ENCODE data around the gene NFIB. TPM values are rescaled to one million over a fixed set of nuclear protein-coding genes. Genes with fewer than 3 reads are reported as not detected.

The NFIB gene
- total and polyA plus RNA-seq, 2 of the 4 experiments (the other 2 are of a cell fraction) = 1.4 to 2.0 TPM

- no peak overlapping the region for H3K9ac ChIP-seq (ENCODE audit: low read depth, low read length)
- no peak overlapping the region for H4K91ac ChIP-seq (ENCODE audit: insufficient read depth, low read depth, low read length)
- no peaks in the 10 kb centered on the region for H3K36me3 ChIP-seq (ENCODE audit: control insufficient read depth, insufficient read depth, low read length)
- ChIA-PET CTCF (no interaction called here), POLR2A (ENCODE audit: unreplicated experiment) (no interaction called here)
- no peak overlapping the region for H3K14ac ChIP-seq (replicated peaks; ENCODE audit: low read depth, low read length)
- no peak overlapping the region for H3K18ac ChIP-seq (ENCODE audit: low read depth, low read length)
- no peaks in the 10 kb centered on the region for H4K20me1 ChIP-seq (ENCODE audit: insufficient read depth, low read length)
- no peak overlapping the region for H2AK9ac ChIP-seq (replicated peaks; ENCODE audit: low read depth, low read length, poor library complexity)
- intact Hi-C loops (cut with micrococcal nuclease) = no loop called here
- no peak overlapping the region for H4K5ac ChIP-seq (ENCODE audit: low read depth, low read length)
- TF ChIP-seq SMC3 (IDR thresholded peaks at IDR 0.05; ENCODE audit: low read depth, low read length) (no peak), ELK1 (IDR thresholded peaks at IDR 0.05; ENCODE audit: borderline replicate concordance, low read depth, low read length) (no peak), CHD1 (IDR thresholded peaks at IDR 0.05; ENCODE audit: low read depth, low read length) (no peak), MAZ (IDR thresholded peaks at IDR 0.05; ENCODE audit: borderline replicate concordance, low read depth, low read length) (no peak)
- no peak overlapping the region for H2BK5ac ChIP-seq (ENCODE audit: low read depth, low read length, poor library complexity, severe bottlenecking)
- H3K4me3 ChIP-seq (ENCODE audit: insufficient read depth, low read depth, low read length) = no peak overlapping the region
- H3K4me1 ChIP-seq (ENCODE audit: control insufficient read depth, insufficient read depth, low read length) = no peaks in the 10 kb centered on the region
- H3K27me3 ChIP-seq (ENCODE audit: control insufficient read depth, insufficient read depth, low read length) = no peaks in the 10 kb centered on the region; the same call in 1 of the 2 replicates
- no peak overlapping the region for H2BK15ac ChIP-seq (ENCODE audit: low read depth, low read length)
- H3K27ac ChIP-seq (ENCODE audit: insufficient read depth, low read length) = no peak overlapping the region
- H3K4ac ChIP-seq (ENCODE audit: low read depth, low read length) = no peak overlapping the region
- in situ Hi-C loops (cut with MboI; ENCODE audit: low sequenced_read_pairs) = no loop called here
- H4K8ac ChIP-seq (ENCODE audit: low read depth in 2 of 2, low read length in 2 of 2) = no peak overlapping the region
- H3K9me3 ChIP-seq (ENCODE audit: control insufficient read depth, insufficient read depth, low read length) = no peaks in the 10 kb centered on the region
- H3K4me2 ChIP-seq (ENCODE audit: low read depth, low read length) = no peak overlapping the region
- H3K79me1 ChIP-seq (ENCODE audit: low read depth in 1 of 2, low read length in 2 of 2) = no peaks in the 10 kb centered on the region
- H3K23ac ChIP-seq (ENCODE audit: low read depth, low read length) = no peak overlapping the region
- no TSS peak for BruUV-seq (replicated peaks)
- no peak overlapping the region for H3K56ac ChIP-seq (ENCODE audit: extremely low read depth, insufficient read depth, low read length)
- ATAC-seq (ENCODE audit: low read depth) (no peak), DNase-seq (no peak)
- H2BK120ac ChIP-seq (ENCODE audit: low read depth, low read length) = no peak overlapping the region
- WGBS, 2 experiments (ENCODE audit: extremely low coverage in 2 of 2, insufficient read length in 1 of 2) = no CpG with 5 or more reads among the region's 2 CpGs
- no peak overlapping the region for H2AFZ ChIP-seq (replicated peaks; ENCODE audit: low read length, poor library complexity)
- no peaks in the 10 kb centered on the region for H3K9me1 ChIP-seq (ENCODE audit: insufficient read depth, low read length)
- dilution Hi-C loops (cut with HindIII; ENCODE audit: low sequenced_read_pairs, unreplicated experiment) = no loop called here
- H2BK20ac ChIP-seq (ENCODE audit: low read depth, low read length) = no peak overlapping the region
- no peak overlapping the region for H2AK5ac ChIP-seq (ENCODE audit: low read depth, low read length)
Measured at GRCh38 chr9:14064940-14065339, 249.0 kb downstream of the NFIB start.
